Lung (tissue), 12 donors: Measurements from ENCODE around the gene C19orf33. TPM values are rescaled to one million over a fixed set of nuclear protein-coding genes. Genes with fewer than 3 reads are reported as not detected.

Source experiments
- ATAC-seq: fragments of 200-7000 bp; cut with Tn5 transposase; one replicate; pipeline ENCODE4 v1.9.1; 2020; ENCODE audit warnings: moderate number of reproducible peaks; ENCODE audit not compliant: insufficient read depth, low FRiP score
- DNase-seq, 3 donors: peaks; one replicate each; pipeline ENCODE4 v3.0.0-alpha.2; 2013 to 2017
- H3K27ac ChIP-seq, 2 donors: one replicate each; pipeline ENCODE4 v1.5.1; 2013; ENCODE audit warnings: mild to moderate bottlenecking in 2 of 2, moderate library complexity in 2 of 2, control low read depth in 1 of 2, inconsistent platforms in 1 of 2, low read depth in 1 of 2, low read length in 1 of 2
- H3K27me3 ChIP-seq, 3 donors: one replicate each; pipeline ENCODE4 v1.5.1; 2013; ENCODE audit warnings: low read length in 2 of 3; ENCODE audit not compliant: control insufficient read depth in 3 of 3, insufficient read depth in 3 of 3
- H3K36me3 ChIP-seq, 4 donors: one replicate each; pipeline ENCODE4 v1.5.1; 2013; ENCODE audit warnings: low read length in 4 of 4, mild to moderate bottlenecking in 1 of 4, moderate library complexity in 1 of 4; ENCODE audit not compliant: control insufficient read depth in 4 of 4, insufficient read depth in 4 of 4
- H3K4me1 ChIP-seq, 5 donors: one replicate each; pipeline ENCODE4 v1.5.1; 2013; ENCODE audit warnings: low read length in 5 of 5, mild to moderate bottlenecking in 2 of 5, moderate library complexity in 1 of 5; ENCODE audit not compliant: control insufficient read depth in 5 of 5, insufficient read depth in 5 of 5
- H3K4me3 ChIP-seq: one replicate; pipeline ENCODE4 v1.5.1; 2013; ENCODE audit warnings: mild to moderate bottlenecking, control low read depth, moderate library complexity
- H3K9ac ChIP-seq, 2 donors: one replicate each; pipeline ENCODE4 v1.5.1; 2013; ENCODE audit warnings: low read length in 2 of 2, control low read depth in 1 of 2; ENCODE audit not compliant: insufficient read depth in 1 of 2
- H3K9me3 ChIP-seq, 4 donors: one replicate each; pipeline ENCODE4 v1.5.1; 2013; ENCODE audit warnings: low read length in 3 of 4, mild to moderate bottlenecking in 1 of 4, moderate library complexity in 1 of 4; ENCODE audit not compliant: control insufficient read depth in 4 of 4, insufficient read depth in 3 of 4
- CTCF ChIP-seq: IDR thresholded peaks from 2 replicates; pipeline ENCODE4 v1.5.1; 2012; ENCODE audit warnings: mild to moderate bottlenecking; ENCODE audit errors: control extremely low read depth, extremely low read depth
- WGBS, 2 donors: extraction: QIAGEN DNeasy Blood & Tissue Kit; methylation state at CpG; one replicate each; pipeline ENCODE4 v1.1.7; 2013; 5-methylcytosine and 5-hydroxymethylcytosine counted together
- polyA plus RNA-seq, 2 donors: library from polyadenylated mRNA; stranded (reverse); fragments of 200-250 nt; gene quantifications; one replicate each; pipeline ENCODE4 v1.2.1, GENCODE V29; 2013
- total RNA-seq, 2 donors: library from RNA; depleted of rRNA in 1 of 2; stranded (reverse); fragments of >200 nt in 1 of 2; gene quantifications; one replicate each; pipeline ENCODE4 v1.2.1, GENCODE V29; 2014 to 2021
- donor health status: control.
- donor health status: control.
- donor health status: Bipolar disorder and iron deficiency.
- donor health status: healthy.
- donor health status: DM: yes; HTN: yes; CAD: no.

C19orf33 gene
- total and polyA plus RNA-seq, 4 donors: 32.0 to 687 (median 131) TPM

GRCh38 chr19:38310279-38310670, 6.2 kb downstream of the C19orf33 start:
- Histone ChIP-seq H3K36me3 (peaks cover 0 to 32% (median 10%) of the 10 kb centered on the region in 4 donors), H3K9ac (no peak overlapping the region), H3K27me3 (no peaks in the 10 kb centered on the region), H3K27ac (no peak overlapping the region), H3K4me3 (no peak overlapping the region), H3K9me3 (no peaks in the 10 kb centered on the region), H3K4me1 (peaks cover 0 to 7% (median 2%) of the 10 kb centered on the region in 5 donors)
- TF ChIP-seq CTCF: no peak
- ATAC-seq: no peak
- DNase-seq: no peak
- WGBS, 2 donors: 97 to 100% methylated on average over 2 of the region's 2 CpGs

DNA sequence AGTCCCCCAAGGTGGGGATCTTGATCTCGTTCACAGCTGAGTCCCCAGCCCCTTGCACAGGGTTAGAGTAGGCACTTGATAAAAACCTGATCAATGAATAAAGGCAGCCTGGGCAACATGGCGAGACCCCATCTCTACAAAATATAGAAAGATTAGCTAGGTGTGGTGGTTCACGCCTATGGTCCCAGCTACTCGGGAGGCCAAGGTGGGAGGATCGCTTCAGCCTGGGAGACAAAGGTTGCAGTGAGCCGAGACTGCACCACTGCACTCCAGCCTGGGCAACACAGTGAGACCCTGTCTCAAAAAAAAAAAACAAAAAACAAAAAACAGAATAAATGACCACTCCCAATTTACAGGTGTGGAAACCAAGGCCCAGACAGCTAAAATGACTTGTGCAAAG, 6.9 kb downstream of the C19orf33 start:
- 91 to 97% methylated on average over 6 of the region's 6 CpGs for WGBS, 2 donors
- no peak overlapping the region for H3K27ac ChIP-seq
- H3K36me3 ChIP-seq: peaks cover 0 to 28% (median 10%) of the 10 kb centered on the region in 4 donors
- H3K4me3 ChIP-seq: no peak overlapping the region
- H3K9ac ChIP-seq: no peak overlapping the region
- TF ChIP-seq CTCF: no peak
- H3K4me1 ChIP-seq: peaks cover 0 to 7% (median 3%) of the 10 kb centered on the region in 5 donors
- H3K27me3 ChIP-seq: no peaks in the 10 kb centered on the region
- DNase-seq: no peak
- no peak for ATAC-seq
- no peaks in the 10 kb centered on the region for H3K9me3 ChIP-seq

DNA sequence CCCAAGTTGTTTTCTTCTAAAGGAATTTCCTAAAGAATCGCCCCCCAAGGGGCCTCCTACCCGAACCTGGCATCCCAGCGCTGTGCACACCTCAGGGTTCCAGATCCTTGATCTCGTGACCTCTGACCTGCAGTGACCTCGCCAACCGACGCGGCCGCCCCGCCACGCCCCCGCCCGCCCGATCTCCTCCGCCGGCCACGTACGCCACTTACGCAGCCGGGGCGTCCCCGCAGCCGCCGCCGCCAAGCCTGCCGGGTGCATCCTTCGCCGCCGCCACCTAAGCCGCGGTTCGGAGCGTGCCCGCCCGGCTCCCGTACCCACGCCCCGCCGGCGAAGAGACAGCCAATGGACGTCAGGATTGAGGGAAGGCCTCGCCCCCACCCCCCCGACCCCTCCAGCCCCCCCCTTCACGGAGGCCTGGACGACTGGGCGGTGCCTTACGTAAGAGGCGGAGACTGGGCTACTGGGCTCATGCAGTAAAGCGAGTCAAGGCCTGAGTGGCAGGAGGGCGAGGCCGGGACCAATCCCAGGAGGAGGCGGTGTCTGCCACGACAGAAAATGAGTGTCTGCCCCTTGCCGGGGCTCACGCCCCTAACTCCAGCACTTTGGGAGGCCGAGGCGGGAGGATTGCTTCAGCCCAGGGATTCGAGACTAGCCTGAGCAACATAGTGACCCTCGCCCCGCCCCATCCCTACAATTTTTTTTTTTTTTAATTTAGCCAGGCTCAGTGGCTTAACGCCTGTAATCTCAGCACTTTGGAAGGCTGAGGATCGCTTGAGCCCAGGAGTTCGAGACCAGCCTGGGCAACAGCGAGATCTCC, 11.8 kb downstream of the C19orf33 start, which contains the start of gene YIF1B:
Gene YIF1B (minus strand): TSS at position 291 of the 820 bp plus-strand sequence. CDS start 30 bp downstream, at position 261.
- 1% methylated on average over 64 of the region's 64 CpGs for WGBS, 2 donors
- H3K36me3 ChIP-seq: no peaks in the 10 kb centered on the region
- peak within 1 kb of the TSS; percentile 90 to 92 for H3K27ac ChIP-seq
- peak; percentile 97 to 99 (median 98) for DNase-seq
- H3K9me3 ChIP-seq: no peaks in the 10 kb centered on the region
- peak within 1 kb of the TSS; percentile 57 for H3K4me3 ChIP-seq
- H3K4me1 ChIP-seq: peaks cover 0 to 33% (median 12%) of the 10 kb centered on the region in 5 donors
- peaks cover 0 to 4% (median 0%) of the 10 kb centered on the region in 3 donors for H3K27me3 ChIP-seq
- peak within 1 kb of the TSS; percentile 56 to 87 for H3K9ac ChIP-seq
- TF ChIP-seq CTCF: no peak
- ATAC-seq: peak; percentile 92
